Activated B cell treated with CpG ODN at 0.5 μM for 24 hours (primary cell): Measurements from ENCODE around the gene FLT1. TPM values are rescaled to one million over a fixed set of nuclear protein-coding genes. Genes with fewer than 3 reads are reported as not detected.

Source experiments
- ATAC-seq: fragments of 200-7000 bp; cut with Tn5 transposase; one replicate; pipeline ENCODE4 v1.10.0; 2021; ENCODE audit warnings: low read depth, mild to moderate bottlenecking, moderate library complexity
- CTCF ChIA-PET: fragments of 350-600 bp; sonication (Branson Sonifier 250); formaldehyde crosslinking; loops from one replicate; lab custom pipeline; 2021; ENCODE audit warnings: antibody characterized with exemption; lab: Charles Lee
- POLR2A ChIA-PET: fragments of 350-600 bp; sonication (Branson Sonifier 250); formaldehyde crosslinking; loops from one replicate; lab custom pipeline; 2021; ENCODE audit warnings: antibody characterized with exemption; lab: Charles Lee
- DNase-seq: peaks from one replicate; pipeline ENCODE4 v3.0.0; 2022
- H3K27ac Mint-ChIP-seq: one replicate; pipeline ENCODE4 v1.8.0; 2020; ENCODE audit warnings: mixed read lengths
- H3K27me3 Mint-ChIP-seq: one replicate; pipeline ENCODE4 v1.8.0; 2021; ENCODE audit warnings: mixed read lengths
- H3K36me3 Mint-ChIP-seq: one replicate; pipeline ENCODE4 v1.8.0; 2021; ENCODE audit warnings: low read depth, mixed read lengths
- H3K4me1 Mint-ChIP-seq: one replicate; pipeline ENCODE4 v1.8.0; 2021; ENCODE audit warnings: mixed read lengths
- H3K4me3 Mint-ChIP-seq: one replicate; pipeline ENCODE4 v1.8.0; 2020; ENCODE audit warnings: mild to moderate bottlenecking, mixed read lengths
- H3K9me3 Mint-ChIP-seq: one replicate; pipeline ENCODE4 v1.8.0; 2020; ENCODE audit warnings: mixed read lengths
- intact Hi-C: fragments of 100-400 bp; cut with micrococcal nuclease; formaldehyde crosslinking; loops from one replicate; pipeline ENCODE4 v1.15.1; 2024
- total RNA-seq: library from RNA; stranded (reverse); gene quantifications from 2 replicates; pipeline ENCODE4 v1.2.3, GENCODE V29; 2022
- TF ChIP-seq, protein P1 (sequence below): fragments of 200-600 bp; IDR thresholded peaks from one replicate; pipeline ENCODE4 v1.8.0; 2022; ENCODE audit warnings: antibody characterized with exemption, mild to moderate bottlenecking

The FLT1 gene
- total RNA-seq, 1 donor from 2014 or later = 1.3 TPM

DNA sequence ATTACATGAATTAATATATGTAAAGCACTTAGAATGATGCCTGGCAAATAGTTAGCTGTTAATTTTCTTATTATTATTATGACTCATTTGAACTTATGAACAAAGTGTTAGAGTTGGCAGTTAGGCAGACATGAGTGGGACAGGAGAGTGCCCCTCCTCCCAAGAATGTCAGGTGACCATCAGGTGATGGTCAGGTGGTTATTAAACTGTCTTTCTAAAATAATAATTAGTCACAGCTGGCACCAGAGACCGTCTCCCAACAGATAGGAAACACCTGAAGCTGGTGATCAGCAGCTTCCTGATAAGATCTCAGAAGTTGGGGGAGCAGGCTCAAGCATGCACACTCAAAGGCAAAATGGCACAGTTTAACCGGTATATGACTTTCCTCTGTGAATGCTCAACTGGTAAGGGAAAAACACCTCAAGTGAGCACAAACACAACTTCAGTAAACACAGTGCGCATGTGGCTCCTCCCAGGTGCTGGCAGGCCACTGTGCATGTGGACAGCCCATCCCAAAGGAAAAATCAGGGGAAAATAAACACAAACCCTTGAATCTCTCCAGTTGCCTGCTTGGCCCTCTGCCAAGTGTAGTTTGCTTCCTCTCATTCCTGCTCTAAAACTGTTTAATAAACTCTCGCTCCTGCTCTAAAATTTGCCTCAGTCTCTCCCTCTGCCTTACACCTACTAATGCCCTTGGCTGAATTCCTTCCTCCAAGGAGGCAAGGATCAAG lies 54.0 kb downstream of the FLT1 start:
- H3K27me3 Mint-ChIP-seq = peaks cover 23% of the 10 kb centered on the region
- peaks cover 10% of the 10 kb centered on the region for H3K9me3 Mint-ChIP-seq
- H3K4me3 Mint-ChIP-seq = no peak overlapping the region
- DNase-seq = no peak
- no peaks in the 10 kb centered on the region for H3K36me3 Mint-ChIP-seq
- CTCF ChIA-PET = no interaction called here
- H3K4me1 Mint-ChIP-seq = no peaks in the 10 kb centered on the region
- no peak overlapping the region for H3K27ac Mint-ChIP-seq
- POLR2A ChIA-PET = no interaction called here
- ATAC-seq = no peak
- TF ChIP-seq, protein P1, sequence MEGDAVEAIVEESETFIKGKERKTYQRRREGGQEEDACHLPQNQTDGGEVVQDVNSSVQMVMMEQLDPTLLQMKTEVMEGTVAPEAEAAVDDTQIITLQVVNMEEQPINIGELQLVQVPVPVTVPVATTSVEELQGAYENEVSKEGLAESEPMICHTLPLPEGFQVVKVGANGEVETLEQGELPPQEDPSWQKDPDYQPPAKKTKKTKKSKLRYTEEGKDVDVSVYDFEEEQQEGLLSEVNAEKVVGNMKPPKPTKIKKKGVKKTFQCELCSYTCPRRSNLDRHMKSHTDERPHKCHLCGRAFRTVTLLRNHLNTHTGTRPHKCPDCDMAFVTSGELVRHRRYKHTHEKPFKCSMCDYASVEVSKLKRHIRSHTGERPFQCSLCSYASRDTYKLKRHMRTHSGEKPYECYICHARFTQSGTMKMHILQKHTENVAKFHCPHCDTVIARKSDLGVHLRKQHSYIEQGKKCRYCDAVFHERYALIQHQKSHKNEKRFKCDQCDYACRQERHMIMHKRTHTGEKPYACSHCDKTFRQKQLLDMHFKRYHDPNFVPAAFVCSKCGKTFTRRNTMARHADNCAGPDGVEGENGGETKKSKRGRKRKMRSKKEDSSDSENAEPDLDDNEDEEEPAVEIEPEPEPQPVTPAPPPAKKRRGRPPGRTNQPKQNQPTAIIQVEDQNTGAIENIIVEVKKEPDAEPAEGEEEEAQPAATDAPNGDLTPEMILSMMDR = no peak
- intact Hi-C loops = no loop called here

DNA sequence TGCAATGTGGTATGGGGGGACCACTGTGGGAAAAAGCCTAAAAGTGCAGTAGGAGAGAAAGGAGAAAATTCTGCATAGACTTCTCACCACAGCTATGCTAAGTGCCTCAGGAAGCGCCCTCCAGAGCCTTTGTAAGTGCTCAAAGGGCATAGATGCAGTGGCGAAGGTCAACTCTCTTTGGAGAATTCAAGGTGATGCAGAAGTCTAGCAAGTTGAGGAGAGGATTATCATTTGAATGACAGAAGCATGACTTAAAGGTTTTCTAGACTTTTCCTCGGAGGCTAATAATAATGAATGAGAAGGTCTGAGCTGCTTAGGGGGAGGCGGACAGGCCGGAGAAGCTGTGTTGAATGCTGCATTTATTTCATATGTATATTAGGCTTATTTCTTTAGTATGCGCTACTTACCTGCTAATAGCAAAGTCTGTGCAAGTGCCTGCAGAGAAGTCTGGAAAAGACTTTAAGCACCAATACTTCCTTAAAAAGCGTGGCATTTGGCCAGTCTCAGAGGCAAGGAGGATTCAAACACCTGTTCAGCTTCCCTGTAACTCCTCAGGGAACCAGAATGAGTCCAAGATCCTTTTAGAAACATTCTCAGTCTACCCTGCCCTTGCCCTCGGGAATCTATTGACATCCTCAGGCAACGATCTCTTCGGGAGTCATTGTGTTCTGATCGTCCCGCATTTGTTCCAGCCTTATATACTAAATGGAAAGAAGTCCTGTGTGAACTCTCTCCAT lies 56.2 kb downstream of the FLT1 start:
- TF ChIP-seq, protein P1 = no peak
- DNase-seq = no peak
- POLR2A ChIA-PET = no interaction called here
- Mint-ChIP-seq H3K4me3 (no peak overlapping the region), H3K27ac (no peak overlapping the region), H3K27me3 (peaks cover 28% of the 10 kb centered on the region), H3K4me1 (no peaks in the 10 kb centered on the region), H3K9me3 (peaks cover 8% of the 10 kb centered on the region), H3K36me3 (no peaks in the 10 kb centered on the region)
- intact Hi-C loops = no loop called here
- CTCF ChIA-PET = no interaction called here
- no peak for ATAC-seq

DNA sequence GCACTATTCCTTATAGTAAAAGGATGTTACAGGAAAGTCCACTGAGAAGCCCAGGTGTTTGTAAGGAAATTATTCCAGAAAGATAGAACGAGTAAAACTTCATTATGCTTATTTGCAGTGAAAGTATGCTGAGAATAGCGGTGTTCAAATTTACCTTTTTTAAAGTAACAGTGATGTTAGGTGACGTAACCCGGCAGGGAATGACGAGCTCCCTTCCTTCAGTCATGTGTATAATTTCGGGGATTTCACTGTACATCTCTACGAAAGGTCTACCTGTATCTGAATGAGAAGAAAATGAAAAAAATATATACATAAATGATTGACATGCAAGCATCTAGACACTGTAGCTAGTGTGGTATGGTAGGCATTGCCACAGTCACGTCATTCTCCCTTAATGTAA lies 56.9 kb downstream of the FLT1 start:
- intact Hi-C loops = no loop called here
- ChIA-PET CTCF (no interaction called here), POLR2A (no interaction called here)
- Mint-ChIP-seq H3K27me3 (peaks cover 24% of the 10 kb centered on the region), H3K4me1 (no peaks in the 10 kb centered on the region), H3K27ac (no peak overlapping the region), H3K36me3 (no peaks in the 10 kb centered on the region), H3K4me3 (no peak overlapping the region), H3K9me3 (peaks cover 7% of the 10 kb centered on the region)
- DNase-seq = no peak
- TF ChIP-seq, protein P1 = no peak
- ATAC-seq = no peak

DNA sequence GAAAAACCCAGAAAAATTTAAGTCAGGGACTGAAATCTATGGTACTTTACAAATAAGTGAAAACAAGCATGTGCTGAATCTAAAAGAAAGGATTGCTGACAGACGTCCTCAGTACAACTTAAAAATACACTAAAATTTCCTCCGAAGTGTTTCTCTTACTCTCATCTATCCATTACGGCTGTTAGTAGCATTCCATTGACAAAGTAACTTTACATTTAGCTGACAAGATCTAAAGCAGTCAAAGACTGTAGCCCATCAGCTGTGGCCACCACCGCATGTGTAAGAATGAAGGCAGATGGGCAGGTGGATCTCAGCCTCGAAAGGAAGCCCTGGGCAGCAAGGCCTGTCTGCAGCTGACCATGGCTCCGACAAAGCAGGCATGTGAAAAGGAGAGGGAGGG lies 59.0 kb downstream of the FLT1 start:
- TF ChIP-seq, protein P1 = no peak
- POLR2A ChIA-PET = no interaction called here
- H3K4me1 Mint-ChIP-seq = peaks cover 11% of the 10 kb centered on the region
- no peak overlapping the region for H3K4me3 Mint-ChIP-seq
- no peak overlapping the region for H3K27ac Mint-ChIP-seq
- peaks cover 16% of the 10 kb centered on the region for H3K27me3 Mint-ChIP-seq
- peaks cover under 1% of the 10 kb centered on the region for H3K9me3 Mint-ChIP-seq
- CTCF ChIA-PET = no interaction called here
- H3K36me3 Mint-ChIP-seq = no peaks in the 10 kb centered on the region
- no peak for DNase-seq
- intact Hi-C loops = no loop called here
- ATAC-seq = no peak

DNA sequence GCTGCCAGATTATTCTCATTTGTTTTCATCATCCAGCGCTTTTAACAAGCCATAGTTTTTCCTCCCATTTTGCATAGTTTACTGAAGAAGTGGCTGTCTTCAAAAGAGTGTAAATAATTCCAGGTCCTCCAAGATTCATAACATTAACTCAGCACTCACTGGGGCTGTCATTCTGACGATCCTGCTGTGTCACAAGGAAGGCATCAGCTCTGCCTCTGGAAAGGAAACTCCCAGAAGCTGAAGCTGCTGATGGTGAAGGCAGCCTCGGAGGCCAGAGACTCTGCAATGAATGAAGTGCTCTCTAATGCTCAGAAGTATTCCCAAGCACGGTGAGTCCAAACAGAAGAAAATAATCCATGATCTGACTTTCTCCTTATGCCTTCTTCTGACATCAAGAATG lies 60.0 kb downstream of the FLT1 start:
- Mint-ChIP-seq H3K9me3 (no peaks in the 10 kb centered on the region), H3K27me3 (peaks cover 11% of the 10 kb centered on the region), H3K27ac (no peak overlapping the region), H3K36me3 (no peaks in the 10 kb centered on the region), H3K4me3 (no peak overlapping the region), H3K4me1 (peaks cover 20% of the 10 kb centered on the region)
- TF ChIP-seq, protein P1 = no peak
- ChIA-PET CTCF (no interaction called here), POLR2A (no interaction called here)
- ATAC-seq = no peak
- intact Hi-C loops = loop anchor here (5.0 kb wide), 3 partner anchors 202 to 388 kb away; partner anchors contain the start of gene SLC46A3
- no peak for DNase-seq
